ENCODE results near the gene DNAH8. TPM values are rescaled to one million over a fixed set of nuclear protein-coding genes. Genes with fewer than 3 reads are reported as not detected.

DNAH8 gene
- not detected for total RNA-seq

GRCh38 chr6:38715016-38715689 lies at the start of gene DNAH8:
DNAH8 (plus strand) TSS chr6:38715311; CDS start chr6:38722810, 7,499 bp downstream.
- peak; percentile 43 for ATAC-seq (ENCODE audit: low FRiP score)
- TF ChIP-seq CTCF (IDR thresholded peaks at IDR 0.05): no peak

GRCh38 chr6:38671885-38672467 lies 43.1 kb upstream of the DNAH8 start:
- no peak for ATAC-seq (ENCODE audit: low FRiP score)
- TF ChIP-seq CTCF (IDR thresholded peaks at IDR 0.05): peak in 1 of 3 donors; percentile 14
- DNase-seq (ENCODE audit: low spot score): no peak

More at GRCh38 chr6:38715016-38715689, at the start of gene DNAH8:
- no peak for DNase-seq (ENCODE audit: low spot score)

- DNase-seq (ENCODE audit: low spot score) (no peak), ATAC-seq (ENCODE audit: low FRiP score) (no peak)
- no peak for TF ChIP-seq CTCF (IDR thresholded peaks at IDR 0.05)
Observed at GRCh38 chr6:38673397-38674165, 41.5 kb upstream of the DNAH8 start.

- no peak for ATAC-seq (ENCODE audit: low FRiP score)
- DNase-seq (ENCODE audit: low spot score): no peak
- no peak for TF ChIP-seq CTCF (IDR thresholded peaks at IDR 0.05)
Observed at GRCh38 chr6:38676236-38676973, 38.7 kb upstream of the DNAH8 start.

GRCh38 chr6:38676974-38677544 lies 38.1 kb upstream of the DNAH8 start:
- DNase-seq (ENCODE audit: low spot score) (no peak), ATAC-seq (ENCODE audit: low FRiP score) (no peak)
- no peak for TF ChIP-seq CTCF (IDR thresholded peaks at IDR 0.05)

- no peak for DNase-seq (ENCODE audit: low spot score)
- ATAC-seq (ENCODE audit: low FRiP score): no peak
- no peak for TF ChIP-seq CTCF (IDR thresholded peaks at IDR 0.05)
Observed at GRCh38 chr6:38678178-38678760, 36.8 kb upstream of the DNAH8 start.

All from omental fat pad (tissue), 4 donors.